HG03575 (cell line): ENCODE measurements around the gene MID1.

Experiments used
- ATAC-seq: cut with Tn5 transposase; IDR thresholded peaks from one replicate; pipeline ENCODE4 v1.9.1; 2021; ENCODE audit not compliant: unreplicated experiment, insufficient number of reproducible peaks, low FRiP score; ENCODE audit errors: extremely low read depth

MID1 gene

DNA sequence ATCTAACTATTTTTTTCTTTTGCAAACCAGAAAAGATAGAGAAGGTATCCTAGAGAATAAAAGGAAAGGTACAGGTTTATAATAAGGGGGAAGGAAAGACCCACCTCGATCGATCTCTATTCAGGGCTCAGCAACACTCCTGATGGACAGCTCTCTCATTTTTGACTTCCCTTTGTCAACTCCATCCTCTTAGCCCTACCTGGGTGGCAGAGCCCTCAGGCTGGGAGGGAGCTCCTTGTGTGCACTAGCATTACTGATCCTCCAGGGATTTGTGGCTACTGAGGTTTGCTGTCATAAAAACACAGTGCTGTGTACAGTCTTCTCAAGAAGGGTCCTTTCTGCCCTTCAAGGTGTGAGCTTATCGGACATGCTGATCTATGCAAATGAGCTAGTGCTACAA, 111.0 kb downstream of the MID1 start:
- ATAC-seq = no peak

DNA sequence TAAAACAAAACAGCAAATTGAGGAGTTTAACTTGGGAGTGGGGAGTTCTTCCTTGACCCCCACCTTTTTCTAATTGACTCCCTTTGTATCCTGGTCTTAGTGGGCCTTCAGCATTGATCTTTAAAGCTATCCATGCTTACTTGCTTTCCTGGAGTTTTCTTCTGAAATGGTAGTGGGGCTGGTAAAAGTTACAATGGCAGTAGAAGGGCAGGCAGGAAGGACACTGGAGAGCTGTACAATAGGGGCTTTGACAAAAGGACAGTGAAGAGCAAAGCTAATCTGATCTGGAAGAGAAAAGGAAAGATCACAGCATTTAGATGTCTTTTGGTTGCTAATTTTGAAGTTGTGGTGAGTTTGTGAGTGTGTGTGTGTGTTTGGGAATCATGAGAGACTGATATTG, 111.5 kb downstream of the MID1 start:
- no peak for ATAC-seq

DNA sequence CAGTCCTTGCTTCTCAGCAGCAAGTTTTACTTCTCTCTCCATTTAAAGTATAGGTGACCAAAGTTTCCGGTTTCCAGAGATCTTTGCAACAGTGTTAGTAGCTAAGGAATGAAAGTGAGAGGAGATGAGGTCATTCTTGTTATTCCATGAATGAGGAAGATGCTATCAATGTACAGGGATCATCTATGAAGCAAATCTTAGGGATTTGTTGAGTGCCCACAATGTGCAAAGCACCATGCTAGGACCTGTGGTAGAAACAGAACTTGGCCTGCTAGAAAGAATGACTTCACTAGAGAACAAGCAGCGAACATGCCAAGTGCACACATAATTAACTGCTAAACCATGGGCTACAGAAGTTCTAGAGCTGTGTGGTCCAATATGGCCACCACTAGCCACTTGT, 112.5 kb downstream of the MID1 start:
- ATAC-seq = no peak

DNA sequence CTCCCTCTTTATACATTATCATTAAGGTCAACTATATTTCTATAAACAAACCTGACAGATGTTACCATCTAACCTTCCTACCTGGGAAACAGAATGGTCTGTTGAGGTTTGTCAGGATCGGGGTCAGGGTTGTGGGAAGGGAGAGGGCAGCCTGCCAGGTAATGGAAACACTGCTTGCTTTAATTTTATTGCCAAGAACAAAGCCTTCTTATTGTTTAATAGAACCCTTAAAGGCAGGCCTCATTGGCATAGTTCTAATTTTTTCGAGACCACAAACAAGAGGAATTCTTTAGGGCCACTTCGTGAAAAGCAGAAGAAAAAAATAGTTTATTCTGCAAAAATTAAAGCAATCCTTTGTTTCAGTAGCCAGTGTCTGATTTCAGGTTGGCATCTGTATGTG, 113.2 kb downstream of the MID1 start:
- ATAC-seq = no peak

DNA sequence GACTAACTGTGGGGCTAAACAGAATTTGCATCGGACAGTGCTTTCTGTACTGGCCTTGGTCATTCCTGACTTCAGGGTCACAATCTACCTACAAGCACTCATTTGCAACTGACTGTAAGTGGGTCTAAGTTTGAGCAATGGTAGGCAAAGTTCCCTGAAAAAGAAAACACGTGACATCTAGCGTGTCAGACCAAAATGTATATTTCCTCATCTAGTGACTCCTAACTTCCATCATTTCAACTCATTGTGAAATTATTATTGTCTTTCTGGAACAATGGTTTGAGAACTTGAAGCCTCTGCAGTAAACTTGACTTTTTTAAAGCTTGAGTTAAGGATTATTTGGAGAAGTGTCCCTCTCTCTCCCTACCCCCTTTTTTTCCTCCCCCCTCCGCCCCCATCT, 113.6 kb downstream of the MID1 start:
- no peak for ATAC-seq

DNA sequence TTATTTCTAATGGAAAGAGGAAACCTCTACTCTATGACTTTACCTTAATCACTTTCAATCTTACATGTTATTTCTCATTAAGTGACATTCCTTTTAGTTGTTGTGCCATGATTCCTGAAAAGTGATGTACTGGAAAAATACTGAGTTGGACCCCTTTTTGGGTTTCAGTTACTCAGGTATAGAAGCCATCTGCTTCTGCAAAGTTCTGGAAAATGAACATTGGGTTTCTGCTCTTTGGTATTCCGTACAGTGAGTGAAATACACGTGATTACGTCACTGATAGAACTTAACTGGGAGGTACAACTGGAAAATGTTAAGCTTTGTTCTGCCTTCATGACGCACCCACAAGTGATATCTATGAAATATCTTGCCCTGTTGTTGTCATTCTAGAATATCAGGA, 114.7 kb downstream of the MID1 start:
- ATAC-seq = no peak

DNA sequence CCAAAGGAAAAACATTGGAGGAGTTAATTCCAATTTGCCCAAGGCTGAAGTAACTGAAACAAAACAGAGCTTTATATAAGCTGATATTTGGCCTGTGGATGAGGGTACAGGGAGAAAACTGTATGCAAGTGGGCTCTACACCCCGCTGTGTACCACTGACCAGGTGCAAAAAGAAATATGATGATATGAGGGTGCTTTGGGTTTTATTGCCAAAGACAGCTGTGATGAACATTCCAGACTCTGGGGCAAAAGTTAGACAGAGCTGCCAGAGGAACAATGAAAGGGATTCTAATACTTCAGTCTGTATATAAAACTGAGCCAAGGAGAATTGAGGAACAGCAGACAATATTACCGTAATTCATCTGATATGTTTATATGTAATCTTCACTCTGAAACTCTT, 117.4 kb downstream of the MID1 start:
- ATAC-seq = no peak

DNA sequence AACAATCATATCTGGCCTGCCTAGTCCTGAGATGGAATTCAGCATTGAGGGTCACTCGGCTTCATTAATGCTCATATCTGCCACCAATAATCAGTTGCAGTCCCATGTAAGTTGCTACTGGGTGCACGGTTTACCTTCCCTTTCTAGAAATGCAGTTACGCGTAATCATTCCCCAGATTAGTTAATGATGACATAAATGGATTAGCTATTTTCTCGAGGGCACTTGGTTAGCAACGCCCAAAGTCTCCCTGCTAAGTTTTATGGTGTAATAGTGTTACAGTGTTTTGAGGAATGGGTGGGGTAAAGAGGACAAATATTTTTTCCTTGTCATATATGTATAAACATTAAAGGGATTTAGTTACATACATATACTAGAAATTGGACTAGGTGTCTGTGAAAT, 118.8 kb downstream of the MID1 start:
- no peak for ATAC-seq

DNA sequence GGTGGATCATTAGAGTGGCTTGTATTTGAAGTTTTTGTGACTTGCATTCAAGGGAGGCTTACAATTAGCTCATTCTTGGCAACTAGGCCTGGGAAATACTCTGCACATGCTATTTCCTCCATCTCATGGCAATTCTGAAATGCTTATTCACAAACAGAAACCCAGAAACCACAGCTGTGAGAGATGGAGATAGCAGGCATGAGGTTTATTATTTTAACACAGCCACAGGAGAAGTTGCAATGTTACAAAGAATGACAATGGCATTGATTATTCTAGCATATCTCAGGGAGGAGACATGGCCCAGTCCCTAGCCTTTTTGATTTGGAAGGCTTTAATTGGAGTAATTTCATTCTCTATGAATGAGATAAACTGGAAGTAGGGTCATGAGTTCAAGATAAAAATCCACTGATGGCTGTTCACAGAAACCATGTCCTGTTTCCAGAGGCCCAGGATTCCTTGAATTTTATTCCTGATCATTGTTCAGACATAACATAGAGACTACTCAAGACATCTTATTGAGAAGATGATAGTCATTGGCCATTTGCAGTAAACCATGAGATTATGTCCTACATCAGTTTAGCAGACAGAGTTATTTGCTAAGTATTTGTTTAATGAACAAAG, 123.9 kb downstream of the MID1 start:
- no peak for ATAC-seq

DNA sequence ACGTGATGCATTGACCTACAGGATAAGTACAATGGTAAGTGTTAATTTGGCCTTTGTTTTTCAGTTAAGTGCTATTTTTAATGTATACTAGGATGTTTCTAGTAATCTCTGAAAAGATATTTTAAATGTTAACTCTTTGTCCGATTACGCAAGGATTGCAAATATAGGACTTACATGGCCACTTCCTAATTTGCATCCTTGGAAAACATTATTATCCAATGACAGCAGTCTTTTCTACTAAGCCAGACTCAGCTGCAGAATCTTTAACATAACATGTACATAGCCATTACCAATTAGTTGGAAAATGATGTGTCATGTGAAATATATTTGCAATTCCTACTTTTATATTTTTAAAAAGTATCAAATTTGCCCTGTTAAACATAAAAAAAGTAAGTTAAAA, 124.7 kb downstream of the MID1 start:
- ATAC-seq = no peak

DNA sequence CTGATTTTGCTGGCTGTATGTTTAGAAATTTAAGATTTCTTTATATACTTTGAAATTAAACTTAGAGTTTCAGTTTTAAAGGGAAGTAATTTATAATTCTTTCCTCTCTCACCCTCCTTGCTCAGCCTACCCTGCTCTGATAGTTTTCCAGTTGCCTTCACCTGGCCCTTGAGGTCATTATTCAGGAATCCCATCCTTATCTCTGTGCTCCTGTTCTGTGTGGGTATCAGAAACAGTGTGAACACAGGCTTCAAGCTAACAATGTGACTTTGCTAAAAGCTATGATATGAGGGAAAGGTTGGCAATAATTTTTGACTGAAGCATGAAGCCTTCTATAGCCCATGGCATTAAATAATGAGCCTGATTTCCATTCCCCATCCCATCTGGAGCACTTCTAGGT, 128.1 kb downstream of the MID1 start:
- no peak for ATAC-seq

DNA sequence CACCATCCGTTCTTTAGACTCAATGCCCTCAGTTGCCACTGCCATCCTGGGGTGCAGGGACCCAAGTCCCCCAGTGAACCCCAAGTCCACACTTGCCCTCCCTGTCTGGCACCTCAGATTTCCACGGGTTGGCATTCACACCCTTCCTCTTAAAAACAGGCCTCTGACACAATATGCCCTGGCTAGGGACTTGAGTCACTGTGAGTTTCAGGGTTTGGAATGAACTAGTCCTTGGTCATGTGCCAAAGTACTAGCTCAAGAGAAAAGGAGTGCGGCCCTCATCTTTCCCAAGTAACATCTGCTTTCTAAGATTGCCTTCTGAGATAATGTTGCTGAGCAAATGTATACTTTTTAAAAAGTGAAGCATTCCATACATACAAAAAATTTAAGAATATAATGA, 134.0 kb downstream of the MID1 start:
- ATAC-seq = no peak

DNA sequence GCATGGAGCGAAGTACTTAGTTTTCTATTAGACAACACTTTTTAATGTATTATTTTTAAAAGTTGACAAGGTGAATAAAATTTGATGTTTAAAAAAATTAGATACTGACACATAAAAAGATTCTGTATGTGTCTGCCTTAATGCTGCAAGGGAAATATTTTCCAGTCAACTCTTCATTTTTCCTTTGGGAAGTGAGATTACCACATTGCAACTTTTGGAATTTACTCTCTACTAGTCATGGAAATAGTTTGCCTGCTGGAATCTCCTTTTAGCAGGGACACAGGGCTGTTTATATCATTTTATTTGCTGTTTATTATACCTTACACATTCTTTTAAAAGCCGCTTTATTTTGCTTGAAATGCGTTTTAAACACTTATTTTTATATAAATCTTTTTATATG, 135.1 kb downstream of the MID1 start:
- ATAC-seq = no peak

DNA sequence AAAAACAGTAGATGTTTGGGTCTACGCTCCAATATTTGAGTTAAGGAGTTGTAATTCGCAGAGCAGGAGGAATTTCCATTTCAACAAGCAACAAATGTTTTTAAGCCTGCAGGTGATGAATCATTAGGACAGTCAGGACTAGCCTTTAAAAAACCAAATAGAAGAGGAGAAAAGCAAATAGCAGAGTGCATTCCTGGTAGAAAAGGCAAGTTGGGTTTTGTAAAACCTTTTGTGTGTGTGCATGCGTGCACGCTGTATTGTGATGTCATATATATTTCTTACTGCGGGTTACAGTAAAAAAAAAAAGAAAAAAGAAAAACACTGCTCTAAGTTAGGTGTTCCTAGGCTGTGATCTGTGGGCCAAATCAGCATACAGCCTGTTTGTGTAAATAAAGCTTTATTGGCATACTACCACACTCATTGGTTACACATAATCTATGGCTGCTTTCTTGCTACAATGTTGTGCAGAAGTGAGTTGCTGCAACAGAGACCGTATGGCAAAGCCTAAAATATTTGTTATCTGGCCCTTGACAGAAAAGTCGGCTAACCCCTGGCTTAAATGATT, 135.6 kb downstream of the MID1 start:
- no peak for ATAC-seq

DNA sequence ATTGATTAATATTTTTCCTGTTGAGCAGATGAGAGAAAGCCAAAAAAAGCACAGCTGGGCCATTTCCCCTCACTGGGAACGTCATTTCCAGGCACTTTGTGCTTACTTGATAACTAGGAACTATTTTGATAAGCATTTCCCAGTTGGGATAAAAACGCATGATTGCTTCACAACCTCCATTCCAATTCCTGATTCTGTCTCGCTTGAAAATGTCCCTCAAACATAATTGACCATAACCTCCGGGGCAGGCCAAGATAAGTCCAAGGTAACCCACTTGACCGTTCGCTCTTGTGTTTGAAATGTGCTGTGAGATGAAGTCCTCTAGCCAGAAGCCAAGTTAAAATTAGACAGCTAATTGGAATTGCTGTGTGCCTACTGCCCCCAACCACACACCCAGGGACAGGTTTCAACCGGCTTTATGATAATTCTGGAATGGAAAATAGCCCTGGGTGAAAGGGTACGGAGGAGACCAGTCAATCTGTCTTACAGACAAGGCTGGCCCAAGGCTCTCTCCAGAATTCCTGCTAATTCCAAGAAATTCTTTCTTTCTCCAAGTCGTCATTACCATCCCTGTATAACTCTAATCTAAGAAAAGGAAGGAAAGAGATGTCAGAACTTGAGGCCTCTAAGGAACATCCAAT, 137.1 kb downstream of the MID1 start:
- ATAC-seq = no peak

DNA sequence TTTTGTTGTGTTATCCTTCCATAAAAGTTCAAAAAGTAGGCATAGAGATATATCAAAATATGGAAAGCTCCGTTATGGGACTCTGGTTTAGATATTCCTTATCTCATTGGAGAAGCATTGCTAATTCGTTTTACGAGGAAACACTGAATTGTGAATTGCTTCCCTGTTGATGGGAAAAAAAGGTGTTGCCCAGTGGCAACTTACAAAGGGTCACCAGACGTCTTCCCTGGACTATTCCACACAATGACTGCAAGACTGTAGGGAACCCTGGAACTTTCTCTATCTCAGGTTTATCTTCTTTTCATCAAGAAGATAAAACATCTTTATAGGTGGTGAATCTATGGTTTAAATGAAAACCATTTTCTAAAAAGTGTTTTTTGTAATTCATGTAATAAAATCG, 137.7 kb downstream of the MID1 start:
- no peak for ATAC-seq

DNA sequence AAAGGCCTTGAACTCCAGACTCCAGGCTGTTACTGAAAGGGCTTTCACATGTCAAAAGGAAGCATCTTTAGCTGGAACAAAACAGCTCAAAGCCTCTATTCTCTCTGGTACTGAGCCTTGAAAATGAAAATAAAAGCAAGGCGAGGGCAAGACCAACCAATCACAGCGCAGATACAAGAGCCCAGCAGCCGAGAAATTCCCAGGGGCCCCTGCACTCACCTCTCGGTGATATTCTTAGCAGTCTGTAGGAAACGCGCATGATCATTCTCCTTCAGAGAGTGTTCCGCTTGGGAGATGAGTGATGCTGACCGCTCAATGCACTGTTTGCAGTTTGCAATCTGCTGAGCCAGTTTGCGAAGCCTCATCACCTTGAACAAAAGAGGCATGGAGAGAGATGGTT, 138.1 kb downstream of the MID1 start:
- no peak for ATAC-seq

DNA sequence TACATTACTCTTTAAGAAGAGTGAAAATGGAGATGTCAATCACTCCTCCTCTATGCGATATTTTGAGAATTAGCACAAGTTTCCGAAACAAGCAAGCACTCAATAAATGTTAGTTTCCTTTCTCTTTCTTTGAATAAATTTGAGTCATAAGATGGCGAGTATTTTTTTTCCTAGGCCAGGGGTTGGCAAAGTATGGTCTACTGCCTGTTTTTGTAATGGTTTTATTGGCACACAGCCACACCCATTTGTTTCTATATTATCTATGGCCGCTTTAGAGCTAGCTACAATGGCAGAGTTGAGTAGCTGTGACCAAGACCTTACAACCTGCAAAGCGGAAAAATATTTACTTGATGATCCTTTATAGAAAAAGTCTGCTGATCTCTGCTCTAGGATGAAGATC, 139.5 kb downstream of the MID1 start:
- no peak for ATAC-seq

DNA sequence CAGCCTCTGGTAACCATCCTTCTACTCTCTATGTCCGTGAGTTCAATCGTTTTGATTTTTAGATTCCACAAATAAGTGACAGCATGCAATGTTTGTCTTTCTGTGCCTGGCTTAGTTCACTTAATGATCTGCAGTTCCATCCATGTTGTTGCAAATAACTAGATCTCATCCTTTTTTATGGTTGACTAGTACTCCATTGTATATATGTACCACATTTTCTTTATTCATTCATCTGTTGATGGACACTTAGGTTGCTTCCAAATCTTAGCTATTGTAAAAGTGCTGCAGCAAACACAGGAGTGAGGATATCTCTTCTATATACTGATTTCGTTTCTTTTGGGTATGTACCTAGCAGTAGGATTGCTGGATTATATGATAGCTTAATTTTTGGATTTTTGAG, 140.9 kb downstream of the MID1 start:
- no peak for ATAC-seq

DNA sequence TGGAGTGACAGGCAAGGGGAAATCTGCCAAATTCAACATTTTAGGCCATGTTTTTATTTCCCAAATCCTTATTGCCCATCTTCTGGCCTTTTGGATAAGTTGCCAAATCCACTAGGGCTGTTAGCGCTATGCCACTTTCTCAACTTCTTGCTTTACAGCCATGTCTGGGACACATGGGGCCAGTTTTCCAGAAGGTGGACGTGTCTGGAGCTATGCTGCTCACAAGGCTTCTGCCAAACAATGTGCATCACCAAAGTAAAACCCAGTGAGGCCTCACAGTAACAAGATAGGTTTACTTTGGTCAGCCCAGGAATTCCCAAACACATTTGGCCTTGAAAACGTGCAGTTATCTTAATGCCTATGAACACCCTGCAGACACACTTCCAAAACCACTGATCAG, 142.9 kb downstream of the MID1 start:
- no peak for ATAC-seq
